ENCODE results near the gene LDLRAD4.

The LDLRAD4 gene

GRCh38 chr18:13443552-13443951, 225.0 kb downstream of the LDLRAD4 start:
- no peak for DNase-seq (ENCODE audit: low spot score)
- no peak for TF ChIP-seq CTCF (IDR thresholded peaks at IDR 0.05; ENCODE audit: borderline replicate concordance, control extremely low read depth, extremely low read depth, insufficient read depth, missing control alignments)
- in situ Hi-C loops (cut with MboI; ENCODE audit: low sequenced_read_pairs, unreplicated experiment) = no loop called here

DNA sequence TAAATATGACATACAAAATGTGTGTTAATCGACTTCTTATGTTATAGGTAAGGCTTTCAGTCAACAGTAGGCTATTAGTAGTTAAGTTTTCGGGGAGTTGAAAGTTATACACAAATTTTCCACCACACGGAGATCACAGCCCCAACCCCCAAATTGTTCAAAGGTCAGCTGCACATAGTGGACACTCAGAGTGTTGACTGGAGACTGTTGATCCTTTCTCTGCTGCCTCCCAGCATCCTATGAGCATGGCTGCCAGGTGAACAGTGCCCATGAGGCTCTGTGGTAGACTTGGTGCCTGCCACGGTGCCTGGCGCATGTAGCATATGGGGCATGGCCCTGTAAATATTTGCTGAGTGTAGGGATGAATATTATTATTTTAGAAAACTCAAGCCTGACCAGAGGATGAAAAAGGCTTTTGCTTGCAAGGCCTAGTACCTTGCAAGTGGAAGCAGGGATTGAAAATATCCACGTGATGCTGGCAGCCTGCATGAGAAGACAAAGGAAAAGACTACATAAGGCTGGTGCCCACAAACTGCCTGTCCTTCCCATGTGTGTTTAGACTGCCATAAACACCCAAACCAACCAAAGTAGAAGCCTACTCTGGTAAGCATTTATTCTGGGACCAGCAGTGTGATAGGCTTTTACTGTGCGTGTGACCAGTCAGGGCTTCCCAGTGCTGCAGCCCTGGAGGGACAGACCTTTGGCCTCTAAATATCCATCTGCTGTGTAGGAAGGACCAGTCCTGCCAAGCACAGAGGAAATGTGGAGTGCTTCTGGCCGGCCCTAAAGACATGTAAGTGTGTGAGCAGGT, 226.1 kb downstream of the LDLRAD4 start:
- no peak for TF ChIP-seq CTCF (IDR thresholded peaks at IDR 0.05; ENCODE audit: borderline replicate concordance, control extremely low read depth, extremely low read depth, insufficient read depth, missing control alignments)
- no peak for DNase-seq (ENCODE audit: low spot score)
- in situ Hi-C loops (cut with MboI; ENCODE audit: low sequenced_read_pairs, unreplicated experiment) = no loop called here

- no peak for DNase-seq (ENCODE audit: low spot score)
- TF ChIP-seq CTCF (IDR thresholded peaks at IDR 0.05; ENCODE audit: borderline replicate concordance, control extremely low read depth, extremely low read depth, insufficient read depth, missing control alignments) = no peak
- in situ Hi-C loops (cut with MboI; ENCODE audit: low sequenced_read_pairs, unreplicated experiment) = no loop called here
Measured at GRCh38 chr18:13445241-13445897, 226.8 kb downstream of the LDLRAD4 start.

DNA sequence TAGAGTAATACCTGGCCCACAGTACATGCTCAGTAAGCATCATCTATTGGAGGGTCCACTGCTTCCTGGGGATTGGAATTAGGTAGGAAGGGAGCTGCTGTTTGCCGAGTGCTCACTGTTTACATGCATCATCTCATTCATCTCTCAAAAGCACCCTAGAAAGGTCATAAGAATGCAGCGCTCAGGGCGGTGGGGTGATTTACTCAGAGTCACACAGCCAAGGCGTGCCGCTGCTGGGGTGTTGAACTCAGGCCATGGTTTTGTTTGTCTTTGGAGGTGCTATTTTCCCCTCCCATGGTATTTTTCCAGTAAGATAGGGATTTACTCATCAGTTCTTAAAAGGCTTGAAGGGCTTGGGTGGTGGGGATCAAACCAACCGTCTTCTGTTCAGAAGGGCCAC, 227.5 kb downstream of the LDLRAD4 start:
- TF ChIP-seq CTCF (IDR thresholded peaks at IDR 0.05; ENCODE audit: borderline replicate concordance, control extremely low read depth, extremely low read depth, insufficient read depth, missing control alignments) = no peak
- in situ Hi-C loops (cut with MboI; ENCODE audit: low sequenced_read_pairs, unreplicated experiment) = no loop called here
- DNase-seq (ENCODE audit: low spot score) = no peak

DNA sequence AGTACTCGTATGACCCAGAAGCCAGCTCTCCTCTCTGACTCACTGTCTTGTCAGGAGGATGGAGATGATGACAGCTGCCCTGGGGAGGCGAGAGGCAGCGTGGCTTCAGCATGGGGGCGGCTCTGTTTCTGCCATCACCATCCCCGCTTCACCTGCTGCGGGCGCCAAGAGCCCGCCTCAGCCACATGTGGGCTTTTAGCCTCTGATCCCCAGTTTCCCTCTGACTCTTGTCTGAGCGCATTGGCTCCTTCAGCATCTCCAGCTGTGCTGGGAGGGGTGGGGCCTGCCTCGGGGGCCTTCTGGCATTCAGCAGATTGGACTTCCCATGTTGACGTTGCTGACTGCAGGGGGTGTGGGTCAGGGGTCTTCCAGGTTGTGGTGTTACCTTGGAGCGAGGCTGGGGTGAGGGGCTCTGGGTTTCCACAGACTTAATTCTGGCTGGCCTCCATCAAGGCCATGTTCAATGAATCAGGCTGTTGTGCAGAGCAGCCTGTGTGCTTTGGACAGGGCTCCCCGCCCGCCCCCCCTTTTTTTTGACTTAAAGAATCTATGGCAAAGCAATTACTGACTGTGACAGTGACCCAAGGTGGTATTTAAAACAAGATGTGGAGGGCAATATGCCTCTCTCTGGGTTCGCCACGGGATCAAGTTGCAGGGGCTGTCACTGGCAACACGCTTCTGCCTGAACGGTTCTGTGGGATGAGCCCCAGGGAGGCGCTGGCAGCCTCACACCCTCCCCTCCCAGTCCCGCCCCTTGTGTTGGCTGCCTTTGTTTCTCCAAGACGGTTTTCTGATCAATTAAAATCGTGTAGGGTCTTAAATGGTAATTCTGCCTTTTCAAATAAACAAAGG, 228.3 kb downstream of the LDLRAD4 start:
- in situ Hi-C loops (cut with MboI; ENCODE audit: low sequenced_read_pairs, unreplicated experiment) = no loop called here
- no peak for DNase-seq (ENCODE audit: low spot score)
- no peak for TF ChIP-seq CTCF (IDR thresholded peaks at IDR 0.05; ENCODE audit: borderline replicate concordance, control extremely low read depth, extremely low read depth, insufficient read depth, missing control alignments)

GRCh38 chr18:13447621-13448334, 229.2 kb downstream of the LDLRAD4 start:
- in situ Hi-C loops (cut with MboI; ENCODE audit: low sequenced_read_pairs, unreplicated experiment) = no loop called here
- DNase-seq (ENCODE audit: low spot score) = no peak
- no peak for TF ChIP-seq CTCF (IDR thresholded peaks at IDR 0.05; ENCODE audit: borderline replicate concordance, control extremely low read depth, extremely low read depth, insufficient read depth, missing control alignments)

Data from GM13976 (cell line).